Lower lobe of right lung (tissue), 2 donors: Measurements from ENCODE around the gene UBXN1. TPM values are rescaled to one million over a fixed set of nuclear protein-coding genes. Genes with fewer than 3 reads are reported as not detected.
"Not testable (repeated sequence)": the region's sequence is repeated elsewhere in the genome, so short reads cannot be mapped to it uniquely, and the experiment has no call there.

Experiments
- ATAC-seq, 2 donors: fragments of 200-7000 bp; cut with Tn5 transposase; one replicate each; pipeline ENCODE4 v1.9.1; 2020 to 2022; ENCODE audit warnings: mild to moderate bottlenecking in 2 of 2, moderate library complexity in 2 of 2
- DNase-seq: peaks from one replicate; pipeline ENCODE4 v3.0.0-alpha.2; 2020
- H3K27ac ChIP-seq: fragments of 200-600 bp; one replicate; pipeline ENCODE4 v1.8.0; 2022
- H3K27me3 ChIP-seq: fragments of 200-600 bp; one replicate; pipeline ENCODE4 v1.8.0; 2022; ENCODE audit warnings: low read depth
- H3K36me3 ChIP-seq: fragments of 200-600 bp; one replicate; pipeline ENCODE4 v1.8.0; 2022; ENCODE audit warnings: mild to moderate bottlenecking
- H3K4me1 ChIP-seq: fragments of 200-600 bp; one replicate; pipeline ENCODE4 v1.8.0; 2022
- H3K4me3 ChIP-seq: fragments of 200-600 bp; one replicate; pipeline ENCODE4 v1.8.0; 2022; ENCODE audit warnings: mild to moderate bottlenecking
- H3K9me3 ChIP-seq: fragments of 200-600 bp; one replicate; pipeline ENCODE4 v1.8.0; 2022
- intact Hi-C: fragments of 100-400 bp; cut with DNase I; formaldehyde crosslinking; loops from one replicate; pipeline ENCODE4 v1.11.0; 2022
- total RNA-seq: library from RNA; stranded (reverse); fragmentation: NEBNext Ultra II Directional; extraction: Animal tissue kit (Norgen Biotek cat#: 25700); gene quantifications from one replicate; pipeline ENCODE4 v1.2.1, GENCODE V29; 2021
- TF ChIP-seq, protein P1 (sequence below): fragments of 200-600 bp; IDR thresholded peaks from one replicate; pipeline ENCODE4 v1.8.0; 2022; ENCODE audit warnings: antibody characterized with exemption, mild to moderate bottlenecking
- donor health status: DM: no; HTN: yes; CAD: no; lungs with severe emphysema.

UBXN1 gene
- total RNA-seq, 1 donor from 2014 or later: 116 TPM

DNA sequence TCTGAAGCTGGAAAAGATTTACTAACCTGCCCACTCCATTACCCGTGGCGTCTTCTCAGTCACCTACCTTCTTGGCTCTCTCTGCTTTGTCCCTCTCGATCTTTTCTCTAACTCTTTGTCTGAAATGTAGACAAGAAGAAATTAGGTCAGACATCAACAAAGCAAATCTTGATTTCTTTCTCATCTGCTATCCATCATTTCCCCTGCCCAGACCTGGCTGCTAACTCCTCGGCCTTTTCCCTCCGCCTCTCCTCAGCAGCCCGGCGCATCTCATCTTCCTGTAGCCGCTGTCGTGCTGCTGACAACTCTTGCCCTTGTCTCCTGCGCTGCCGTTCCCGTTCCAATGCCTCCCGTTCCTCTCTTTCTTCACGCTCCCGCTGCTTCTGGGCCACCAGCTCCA is 1.2 kb downstream of the UBXN1 start:
- no peak overlapping the region for H3K27ac ChIP-seq
- H3K36me3 ChIP-seq: peaks cover 50% of the 10 kb centered on the region
- ATAC-seq: no peak
- no peaks in the 10 kb centered on the region for H3K9me3 ChIP-seq
- TF ChIP-seq, protein P1, sequence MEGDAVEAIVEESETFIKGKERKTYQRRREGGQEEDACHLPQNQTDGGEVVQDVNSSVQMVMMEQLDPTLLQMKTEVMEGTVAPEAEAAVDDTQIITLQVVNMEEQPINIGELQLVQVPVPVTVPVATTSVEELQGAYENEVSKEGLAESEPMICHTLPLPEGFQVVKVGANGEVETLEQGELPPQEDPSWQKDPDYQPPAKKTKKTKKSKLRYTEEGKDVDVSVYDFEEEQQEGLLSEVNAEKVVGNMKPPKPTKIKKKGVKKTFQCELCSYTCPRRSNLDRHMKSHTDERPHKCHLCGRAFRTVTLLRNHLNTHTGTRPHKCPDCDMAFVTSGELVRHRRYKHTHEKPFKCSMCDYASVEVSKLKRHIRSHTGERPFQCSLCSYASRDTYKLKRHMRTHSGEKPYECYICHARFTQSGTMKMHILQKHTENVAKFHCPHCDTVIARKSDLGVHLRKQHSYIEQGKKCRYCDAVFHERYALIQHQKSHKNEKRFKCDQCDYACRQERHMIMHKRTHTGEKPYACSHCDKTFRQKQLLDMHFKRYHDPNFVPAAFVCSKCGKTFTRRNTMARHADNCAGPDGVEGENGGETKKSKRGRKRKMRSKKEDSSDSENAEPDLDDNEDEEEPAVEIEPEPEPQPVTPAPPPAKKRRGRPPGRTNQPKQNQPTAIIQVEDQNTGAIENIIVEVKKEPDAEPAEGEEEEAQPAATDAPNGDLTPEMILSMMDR: no peak
- intact Hi-C loops: no loop called here
- peak overlapping the region; percentile 97 for H3K4me3 ChIP-seq
- H3K4me1 ChIP-seq: peaks cover 43% of the 10 kb centered on the region
- no peaks in the 10 kb centered on the region for H3K27me3 ChIP-seq
- DNase-seq: no peak

- Histone ChIP-seq H3K9me3 (no peaks in the 10 kb centered on the region), H3K27me3 (no peaks in the 10 kb centered on the region), H3K4me1 (peaks cover 49% of the 10 kb centered on the region), H3K4me3 (no peak overlapping the region), H3K36me3 (peaks cover 50% of the 10 kb centered on the region), H3K27ac (no peak overlapping the region)
- DNase-seq (no peak), ATAC-seq (no peak)
- TF ChIP-seq, protein P1: no peak
- intact Hi-C loops: no loop called here
Measured at GRCh38 chr11:62677156-62677555, 1.7 kb downstream of the UBXN1 start.

DNA sequence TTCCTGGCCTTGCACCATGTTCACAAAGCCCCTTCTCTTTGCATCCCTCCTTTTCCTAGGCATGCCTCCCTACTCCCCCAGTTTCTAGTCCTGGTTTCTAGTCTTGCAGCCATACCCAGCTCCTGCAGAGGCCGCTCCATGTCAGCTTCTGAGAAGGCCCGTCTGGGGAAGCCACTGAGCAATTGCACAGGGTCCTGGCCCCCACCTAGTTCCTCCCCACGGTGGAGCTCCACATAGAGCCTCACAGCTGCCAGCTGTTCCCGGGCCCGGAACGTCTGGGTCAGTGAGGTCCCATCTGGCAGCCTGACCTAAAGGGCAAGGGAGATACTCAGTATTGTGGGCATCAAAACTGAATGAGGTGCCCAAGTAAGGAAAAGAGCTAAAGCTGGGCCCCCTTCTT is 2.2 kb downstream of the UBXN1 start:
- H3K36me3 ChIP-seq: peaks cover 50% of the 10 kb centered on the region
- H3K27me3 ChIP-seq: no peaks in the 10 kb centered on the region
- peaks cover 50% of the 10 kb centered on the region for H3K4me1 ChIP-seq
- intact Hi-C loops: no loop called here
- H3K4me3 ChIP-seq: no peak overlapping the region
- no peaks in the 10 kb centered on the region for H3K9me3 ChIP-seq
- H3K27ac ChIP-seq: no peak overlapping the region
- TF ChIP-seq, protein P1: no peak
- no peak for ATAC-seq
- DNase-seq: no peak

DNA sequence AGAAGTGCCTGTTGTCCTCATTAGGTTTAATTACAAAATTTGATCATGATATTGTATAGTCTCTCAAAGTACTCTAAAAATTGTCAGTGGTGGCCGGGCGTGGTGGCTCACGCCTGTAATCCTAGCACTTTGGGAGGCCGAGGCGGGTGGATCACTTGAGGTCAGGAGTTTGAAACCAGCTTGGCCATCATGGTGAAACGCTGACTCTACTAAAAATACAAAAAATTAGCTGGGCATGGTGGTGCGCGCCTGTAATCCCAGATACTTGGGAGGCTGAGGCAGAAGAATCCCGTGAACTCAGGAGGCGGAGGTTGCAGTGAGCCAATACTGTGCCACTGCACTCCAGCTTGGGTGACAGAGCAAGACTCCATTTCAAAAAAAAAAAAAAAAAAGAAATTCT is 3.5 kb downstream of the UBXN1 start:
- H3K27ac ChIP-seq, H3K4me3 ChIP-seq, H3K27me3 ChIP-seq, ATAC-seq, DNase-seq, intact Hi-C loops, H3K9me3 ChIP-seq: not testable (repeated sequence)
- H3K36me3 ChIP-seq: peaks cover 50% of the 10 kb centered on the region
- H3K4me1 ChIP-seq: peaks cover 50% of the 10 kb centered on the region

DNA sequence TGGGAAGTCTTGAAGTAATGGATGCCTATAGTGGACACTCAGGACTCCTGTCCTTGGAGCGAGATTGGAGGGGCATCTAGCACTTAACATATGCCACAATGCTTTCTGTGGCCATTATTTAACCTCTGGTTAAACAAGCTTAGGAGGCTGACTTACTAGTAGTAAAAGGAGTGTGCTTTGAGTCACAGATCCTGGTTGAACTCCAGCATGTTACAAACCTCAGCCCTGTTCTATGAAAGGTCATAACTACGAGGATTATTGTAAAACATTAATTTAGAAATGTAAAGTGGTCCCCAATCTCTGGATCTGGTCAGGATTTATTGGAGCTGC is 5.7 kb downstream of the UBXN1 start:
- intact Hi-C loops: no loop called here
- Histone ChIP-seq H3K4me3 (no peak overlapping the region), H3K9me3 (no peaks in the 10 kb centered on the region), H3K27ac (no peak overlapping the region), H3K4me1 (peaks cover 43% of the 10 kb centered on the region), H3K36me3 (peaks cover 50% of the 10 kb centered on the region), H3K27me3 (no peaks in the 10 kb centered on the region)
- TF ChIP-seq, protein P1: no peak
- no peak for DNase-seq
- ATAC-seq: no peak

DNA sequence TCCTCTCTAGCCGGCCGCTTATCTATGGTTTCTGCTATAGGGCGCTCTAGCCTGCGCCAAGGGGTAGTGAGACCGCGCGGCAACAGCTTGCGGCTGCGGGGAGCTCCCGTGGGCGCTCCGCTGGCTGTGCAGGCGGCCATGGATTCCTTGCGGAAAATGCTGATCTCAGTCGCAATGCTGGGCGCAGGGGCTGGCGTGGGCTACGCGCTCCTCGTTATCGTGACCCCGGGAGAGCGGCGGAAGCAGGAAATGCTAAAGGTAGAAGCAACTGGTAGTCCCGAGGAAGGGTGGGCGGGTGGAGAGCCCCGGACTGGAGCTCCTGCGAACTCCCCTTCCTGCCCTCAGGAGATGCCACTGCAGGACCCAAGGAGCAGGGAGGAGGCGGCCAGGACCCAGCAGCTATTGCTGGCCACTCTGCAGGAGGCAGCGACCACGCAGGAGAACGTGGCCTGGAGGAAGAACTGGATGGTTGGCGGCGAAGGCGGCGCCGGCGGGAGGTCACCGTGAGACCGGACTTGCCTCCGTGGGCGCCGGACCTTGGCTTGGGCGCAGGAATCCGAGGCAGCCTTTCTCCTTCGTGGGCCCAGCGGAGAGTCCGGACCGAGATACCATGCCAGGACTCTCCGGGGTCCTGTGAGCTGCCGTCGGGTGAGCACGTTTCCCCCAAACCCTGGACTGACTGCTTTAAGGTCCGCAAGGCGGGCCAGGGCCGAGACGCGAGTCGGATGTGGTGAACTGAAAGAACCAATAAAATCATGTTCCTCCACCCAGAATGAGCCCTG is 7.1 kb downstream of the UBXN1 start, which contains the start of the genes LBHD1 and UQCC3:
Gene LBHD1, minus strand, starts transcription at position 660 of the 782 bp plus-strand sequence. CDS start 2,236 bp downstream, outside the sequence.
Gene UQCC3, plus strand, starts transcription at position 66 of the 782 bp plus-strand sequence. Its CDS starts 73 bp downstream, at position 139.
- H3K4me3 ChIP-seq: peak within 1 kb of the TSS; percentile 98
- H3K9me3 ChIP-seq: no peaks in the 10 kb centered on the region
- H3K36me3 ChIP-seq: peaks cover 49% of the 10 kb centered on the region
- ATAC-seq: peak; percentile 93 to 94
- H3K27ac ChIP-seq: peak within 1 kb of the TSS; percentile 93
- no peaks in the 10 kb centered on the region for H3K27me3 ChIP-seq
- H3K4me1 ChIP-seq: peaks cover 45% of the 10 kb centered on the region
- intact Hi-C loops: no loop called here
- DNase-seq: peak; percentile 83
- TF ChIP-seq, protein P1: no peak
